PC-3 (cell line): Measurements from ENCODE around the gene ITIH3. TPM values are rescaled to one million over a fixed set of nuclear protein-coding genes. Genes with fewer than 3 reads are reported as not detected.

Experiments
- ATAC-seq: fragments of 200-7000 bp; cut with Tn5 transposase; 2 replicates; pipeline ENCODE4 v1.9.1; 2020; ENCODE audit warnings: mild to moderate bottlenecking, moderate library complexity
- BruUV-seq: library from RNA; stranded (reverse); fragments of 400-500 nt; replicated peaks from 2 replicates; lab custom pipeline; 2021; lab: Mats Ljungman, UMichigan
- CTCF ChIA-PET: fragments of 300-600 bp; sonication (Branson Sonifier 250); formaldehyde crosslinking; loops from one replicate; lab custom pipeline; 2022; ENCODE audit warnings: antibody characterized with exemption; lab: Charles Lee
- POLR2A ChIA-PET: fragments of 300-600 bp; sonication (Branson Sonifier 250); formaldehyde crosslinking; loops from one replicate; lab custom pipeline; 2022; ENCODE audit warnings: antibody characterized with exemption; ENCODE audit not compliant: unreplicated experiment; lab: Charles Lee
- DNase-seq: peaks from one replicate; pipeline ENCODE4 v3.0.0-alpha.2; 2015
- H2AFZ ChIP-seq: fragments of 300-600 bp; sonication (generic); 2 replicates; pipeline ENCODE4 v1.6.0; 2016; ENCODE audit warnings: antibody characterized with exemption, low read length
- H3F3A ChIP-seq: fragments of 300-600 bp; sonication (generic); one replicate; pipeline ENCODE4 v1.6.0; 2017; ENCODE audit warnings: antibody characterized with exemption, low read length, control low read depth, mild to moderate bottlenecking; ENCODE audit not compliant: unreplicated experiment
- H3K27ac ChIP-seq: fragments of 300-600 bp; sonication (generic); 2 replicates; pipeline ENCODE4 v1.5.1; 2016; ENCODE audit warnings: mild to moderate bottlenecking, low read length
- H3K27me3 ChIP-seq: fragments of 300-600 bp; sonication (generic); 2 replicates; pipeline ENCODE4 v1.6.1; 2016; ENCODE audit warnings: low read length, mixed read lengths
- H3K36me3 ChIP-seq: fragments of 300-600 bp; sonication (generic); 2 replicates; pipeline ENCODE4 v1.6.1; 2016; ENCODE audit warnings: low read depth, mixed run types, low read length, mixed read lengths
- H3K4me1 ChIP-seq: fragments of 300-600 bp; sonication (generic); 2 replicates; pipeline ENCODE4 v1.5.1; 2016; ENCODE audit warnings: low read length; ENCODE audit not compliant: insufficient read depth
- H3K4me2 ChIP-seq: fragments of 300-600 bp; sonication (generic); 2 replicates; pipeline ENCODE4 v1.6.0; 2016; ENCODE audit warnings: low read length
- H3K4me3 ChIP-seq: fragments of 300-600 bp; sonication (generic); 2 replicates; pipeline ENCODE4 v1.5.1; 2016; ENCODE audit warnings: mild to moderate bottlenecking, low read length, mixed read lengths
- H3K79me2 ChIP-seq: fragments of 300-600 bp; sonication (generic); 2 replicates; pipeline ENCODE4 v1.6.1; 2017; ENCODE audit warnings: low read length, mixed read lengths
- H3K9ac ChIP-seq: fragments of 300-600 bp; sonication (generic); 2 replicates; pipeline ENCODE4 v1.6.0; 2016; ENCODE audit warnings: mild to moderate bottlenecking, low read length
- H3K9me2 ChIP-seq: fragments of 300-600 bp; sonication (generic); replicated peaks from 2 replicates; pipeline ENCODE4 v1.6.1; 2016; ENCODE audit warnings: mixed run types, low read length, mixed read lengths
- H3K9me3 ChIP-seq: fragments of 300-600 bp; sonication (generic); 2 replicates; pipeline ENCODE4 v1.6.1; 2016; ENCODE audit warnings: low read length, mixed read lengths
- H4K20me1 ChIP-seq: fragments of 300-600 bp; sonication (generic); 2 replicates; pipeline ENCODE4 v1.6.1; 2016; ENCODE audit warnings: low read length, mixed read lengths
- CTCF ChIP-seq: fragments of 300-600 bp; sonication (generic); conservative IDR thresholded peaks from 2 replicates; pipeline ENCODE4 v1.5.1; 2017; ENCODE audit warnings: antibody characterized with exemption, low read depth, mild to moderate bottlenecking, low read length
- EZH2 ChIP-seq: fragments of 300-600 bp; sonication (generic); IDR thresholded peaks from one replicate; pipeline ENCODE4 v1.6.1; 2017; ENCODE audit warnings: antibody characterized with exemption, mild to moderate bottlenecking, low read length; ENCODE audit not compliant: unreplicated experiment
- EZH2phosphoT487 ChIP-seq: fragments of 300-600 bp; sonication (generic); IDR thresholded peaks from 2 replicates; pipeline ENCODE4 v1.6.1; 2018; ENCODE audit warnings: mild to moderate bottlenecking, antibody characterized with exemption, low read length, borderline replicate concordance
- intact Hi-C: fragments of 100-400 bp; cut with micrococcal nuclease; formaldehyde crosslinking; loops from 2 replicates; pipeline ENCODE4 v1.9.0; 2023
- total RNA-seq: library from RNA; depleted of rRNA; stranded (reverse); fragments of >200 nt; gene quantifications from 2 replicates; pipeline ENCODE4 v1.2.3, GENCODE V29; 2014

The ITIH3 gene
- total RNA-seq, 1 experiment from 2014 or later: not detected

DNA sequence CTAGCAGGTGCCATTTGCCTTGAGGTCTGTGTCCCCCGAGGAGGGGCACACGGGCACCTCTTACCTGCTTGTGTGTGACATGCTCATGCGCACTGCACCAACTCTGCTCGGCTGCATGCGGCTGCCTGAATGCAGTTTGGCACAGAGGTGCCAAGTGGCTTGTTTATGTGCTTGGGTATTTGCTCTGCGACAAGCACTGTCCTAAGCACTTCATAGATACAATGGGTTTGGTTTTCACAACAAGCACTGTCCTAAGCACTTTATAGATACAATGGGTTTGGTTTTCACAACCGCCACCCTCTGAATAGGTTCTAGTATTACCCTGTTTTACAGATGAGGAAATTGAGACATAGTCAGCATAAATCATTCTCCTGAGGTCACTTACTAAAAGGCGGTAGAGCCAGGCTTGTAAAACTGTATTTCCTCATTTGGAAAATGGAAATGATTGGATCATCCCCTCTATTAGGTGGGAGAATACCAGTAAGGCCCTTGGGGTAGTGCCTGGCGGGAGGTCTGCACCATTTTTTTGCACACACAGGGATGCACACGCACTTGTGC lies 35.4 kb downstream of the ITIH3 start:
- CTCF ChIA-PET: no interaction called here
- POLR2A ChIA-PET: no interaction called here
- BruUV-seq: no TSS peak

DNA sequence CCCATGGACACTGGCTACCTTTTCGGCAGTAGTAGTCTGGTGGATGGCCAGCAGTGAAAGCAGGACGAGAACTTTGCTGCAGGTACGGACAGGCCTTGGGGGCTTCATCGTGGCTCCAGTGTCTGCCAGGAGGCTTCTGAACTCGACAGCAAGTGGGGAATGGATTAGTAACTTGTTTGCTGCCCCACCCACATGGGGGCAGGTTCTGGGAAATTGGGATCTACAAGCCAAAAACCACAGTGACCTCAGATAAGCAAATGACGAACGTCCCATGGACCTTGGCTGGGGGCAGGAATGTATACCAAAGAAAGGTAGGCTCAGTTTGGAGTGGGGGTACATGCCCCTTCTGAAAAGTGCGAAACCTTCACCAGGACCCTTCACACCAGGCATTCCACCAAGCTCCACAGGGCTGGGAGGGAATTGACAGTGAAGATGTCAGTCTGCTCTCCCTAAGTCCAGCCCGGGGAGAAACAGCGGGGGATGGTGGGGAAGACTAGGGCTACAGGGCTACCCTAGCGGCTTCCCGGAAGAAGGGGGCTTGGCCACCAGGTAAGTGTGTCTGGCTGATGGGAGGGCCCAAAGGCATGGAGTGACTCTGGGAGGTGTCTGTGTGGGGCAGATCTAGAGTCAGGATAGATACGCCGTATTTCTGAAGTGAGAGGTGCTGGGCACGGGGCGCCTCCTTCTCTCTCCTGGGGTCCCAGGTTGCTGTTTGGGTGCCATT lies 36.1 kb downstream of the ITIH3 start, which contains the start of gene ITIH4:
TSS of gene ITIH4 (minus strand) at position 138 of the 724 bp plus-strand sequence. CDS start at position 108, 30 bp downstream.
- Histone ChIP-seq H3K79me2 (no peaks in the 10 kb centered on the region), H3K4me2 (peak within 1 kb of the TSS; percentile 62), H3F3A (no peaks in the 10 kb centered on the region), H3K4me3 (no peak within 1 kb of the TSS; the same call in 1 of the 2 replicates), H3K9me3 (no peaks in the 10 kb centered on the region), H3K36me3 (no peaks in the 10 kb centered on the region), H3K27me3 (no peaks in the 10 kb centered on the region), H3K9me2 (no peaks in the 10 kb centered on the region), H3K9ac (no peak within 1 kb of the TSS), H3K27ac (peak within 1 kb of the TSS; percentile 53), H2AFZ (no peak within 1 kb of the TSS), H4K20me1 (no peaks in the 10 kb centered on the region), H3K4me1 (peaks cover 20% of the 10 kb centered on the region)
- no peak for ATAC-seq
- POLR2A ChIA-PET: no interaction called here
- no TSS peak for BruUV-seq
- intact Hi-C loops: no loop called here
- DNase-seq: peak; percentile 10
- TF ChIP-seq CTCF (no peak), EZH2 (no peak), EZH2phosphoT487 (no peak)
- CTCF ChIA-PET: interaction anchor here (0.5 kb wide), 1 partner anchor 15 kb away, joined by 3 read pairs; no protein-coding TSS in a partner anchor

More for the DNA sequence above, 35.4 kb downstream of the ITIH3 start:
- Histone ChIP-seq H3K9ac (no peak overlapping the region), H3F3A (no peaks in the 10 kb centered on the region), H3K9me2 (no peaks in the 10 kb centered on the region), H3K4me3 (no peak overlapping the region), H3K27me3 (no peaks in the 10 kb centered on the region), H3K9me3 (no peaks in the 10 kb centered on the region), H3K4me2 (no peak overlapping the region), H2AFZ (no peak overlapping the region), H3K27ac (no peak overlapping the region), H4K20me1 (no peaks in the 10 kb centered on the region), H3K79me2 (no peaks in the 10 kb centered on the region), H3K4me1 (peaks cover 20% of the 10 kb centered on the region), H3K36me3 (no peaks in the 10 kb centered on the region)
- DNase-seq (peak; percentile 17), ATAC-seq (no peak)
- no peak for TF ChIP-seq CTCF
- no peak for TF ChIP-seq EZH2
- intact Hi-C loops: no loop called here
